T1000 (cell line): ENCODE results near the gene BCORL1.

Source experiments
- DNase-seq: peaks from one replicate; lab custom pipeline; 2025; ENCODE audit warnings: mixed read lengths; lab: John Stamatoyannopoulos, UW

BCORL1 gene

DNA sequence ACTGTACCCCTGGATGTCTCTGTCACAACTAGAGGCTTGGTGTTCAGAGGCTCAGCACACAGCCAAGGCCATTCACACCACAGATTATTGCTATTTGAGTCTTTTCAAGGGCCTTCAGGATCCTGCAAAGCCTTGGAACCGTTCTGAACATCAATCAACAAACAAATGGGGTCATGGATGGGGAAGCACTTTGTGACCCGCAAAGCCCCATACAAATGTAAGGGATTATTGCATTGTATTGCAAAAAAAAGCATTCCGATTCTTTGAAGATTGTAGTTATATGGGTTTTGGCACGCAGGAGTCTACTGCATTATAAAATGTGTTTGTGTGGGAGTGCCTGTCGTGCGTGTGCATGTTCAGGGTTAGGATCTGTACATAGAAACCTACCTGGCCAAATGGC, 17.3 kb upstream of the BCORL1 start:
- no peak for DNase-seq

DNA sequence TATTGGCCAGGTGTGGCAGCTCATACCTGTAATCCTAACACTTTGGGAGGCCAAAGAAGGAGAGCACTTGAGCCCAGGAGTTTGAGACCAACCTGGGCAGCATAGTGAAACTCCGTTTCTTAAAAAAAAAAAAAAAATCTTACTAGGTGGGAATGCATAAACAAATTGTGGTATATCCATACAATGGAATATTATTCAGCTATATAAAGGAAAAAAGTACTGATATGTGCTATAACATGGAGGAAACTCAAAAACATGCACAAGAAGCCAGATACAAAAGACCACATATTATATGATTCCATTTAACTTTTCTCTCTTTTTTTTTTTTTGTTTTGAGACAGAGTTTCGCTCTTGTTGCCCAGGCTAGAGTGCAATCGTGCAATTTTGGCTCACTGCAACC, 13.5 kb upstream of the BCORL1 start:
- no peak for DNase-seq

DNA sequence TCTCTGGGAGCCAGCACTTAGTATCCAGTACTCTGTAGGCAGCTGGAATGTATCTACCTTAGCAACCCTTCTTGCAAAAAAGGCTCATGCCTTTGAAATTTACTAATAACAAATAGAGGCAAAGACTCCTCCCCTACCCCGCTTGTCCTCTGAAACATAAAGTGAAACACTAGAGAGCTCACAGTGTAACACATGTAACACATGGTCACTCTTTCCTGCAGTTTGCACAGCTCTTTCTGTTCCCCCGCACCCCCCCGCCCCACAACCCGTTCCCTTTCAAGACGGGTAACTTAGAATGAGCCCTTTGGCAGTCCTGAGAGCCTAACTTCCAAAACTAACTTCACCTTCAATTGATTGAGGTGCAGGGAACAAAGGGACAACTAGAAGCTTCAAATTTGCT, 6.0 kb upstream of the BCORL1 start:
- no peak for DNase-seq

DNA sequence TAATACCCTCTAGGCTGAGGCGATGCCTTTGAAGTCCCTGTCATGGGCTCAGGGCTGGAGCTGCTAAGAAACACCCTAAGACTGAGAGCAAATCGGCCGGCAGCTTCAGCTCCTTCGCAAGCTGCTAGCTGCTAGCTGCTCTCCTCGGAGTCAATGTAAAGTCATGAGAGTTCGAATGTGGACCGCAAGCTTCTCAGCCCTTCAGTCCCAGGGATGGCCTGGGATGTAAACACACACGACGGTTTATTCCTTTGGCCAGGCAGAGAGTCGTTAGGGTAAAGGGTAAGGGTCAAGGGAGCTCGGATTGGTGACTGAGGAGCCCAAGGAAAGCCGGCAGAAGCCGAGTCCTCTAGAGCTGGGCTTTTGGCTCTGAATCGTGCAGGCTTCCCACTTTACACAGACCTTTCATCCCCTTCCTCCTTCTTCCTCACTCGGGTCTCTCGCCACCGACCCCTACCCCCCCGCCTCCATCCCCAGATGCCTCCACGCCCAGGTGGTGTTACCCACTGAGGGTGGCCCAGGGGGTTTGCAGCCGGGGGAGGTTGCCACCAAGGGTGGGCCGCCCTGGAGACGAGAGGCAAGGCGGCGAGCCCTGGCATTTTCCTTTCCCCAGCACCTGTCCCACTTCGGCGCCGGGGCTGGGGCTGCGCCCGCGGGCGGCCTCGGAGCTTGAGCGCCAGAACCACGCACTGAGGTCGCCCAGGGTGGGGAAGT, 3.1 kb upstream of the BCORL1 start:
- no peak for DNase-seq

DNA sequence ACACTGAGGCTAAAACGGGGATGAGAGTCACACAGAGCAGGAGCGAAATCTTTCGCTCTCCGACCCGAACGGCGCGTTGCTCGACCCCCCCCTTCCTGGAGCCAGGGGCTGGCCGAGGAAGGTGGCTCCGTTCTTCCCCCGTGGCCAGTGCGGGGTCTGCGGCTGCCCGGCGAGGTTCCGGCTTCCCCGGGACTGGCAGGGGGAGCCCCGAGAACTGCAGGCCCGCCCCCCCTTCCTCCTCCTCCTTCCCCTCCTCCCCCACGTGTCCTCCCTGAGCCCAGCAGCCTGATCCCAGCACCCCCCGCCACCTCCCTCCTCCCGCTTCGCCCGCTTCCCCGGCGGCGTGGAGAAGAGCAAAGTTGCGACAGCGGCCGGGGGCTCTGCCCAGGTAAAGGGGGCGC, 2.4 kb upstream of the BCORL1 start:
- no peak for DNase-seq

DNA sequence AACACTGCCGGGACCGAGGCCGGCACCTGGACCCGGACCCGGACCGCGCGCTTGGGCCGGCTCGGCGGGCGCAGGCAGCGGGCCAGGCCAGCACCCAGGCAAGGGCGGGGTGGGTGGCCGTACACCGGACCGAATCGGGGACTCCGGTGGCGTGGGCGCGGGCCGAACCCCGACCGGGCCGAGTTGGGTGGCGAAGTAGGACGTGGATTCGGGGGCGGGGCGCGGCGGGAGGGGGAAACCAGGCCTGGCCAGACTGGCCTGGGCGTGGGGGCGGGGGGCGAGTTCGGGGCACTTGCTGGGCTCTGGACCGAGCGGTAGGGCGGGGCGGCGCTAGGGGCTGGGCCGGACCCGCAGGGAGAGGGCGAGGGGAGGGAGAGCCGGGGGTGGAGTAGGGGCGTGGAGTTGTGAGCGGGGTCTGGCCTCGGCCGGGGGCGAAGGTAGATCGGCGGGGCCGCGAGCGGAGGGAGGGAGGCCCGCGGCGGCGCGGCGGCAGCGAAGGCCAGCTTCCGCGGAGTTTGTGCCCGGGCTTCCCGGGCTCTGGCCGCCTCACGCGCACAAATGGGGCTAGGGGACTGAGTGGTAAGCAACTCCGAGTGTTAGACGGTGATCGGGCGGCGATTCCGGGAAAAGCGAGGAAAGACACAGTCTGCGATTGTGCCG, 1.8 kb upstream of the BCORL1 start:
- no peak for DNase-seq

DNA sequence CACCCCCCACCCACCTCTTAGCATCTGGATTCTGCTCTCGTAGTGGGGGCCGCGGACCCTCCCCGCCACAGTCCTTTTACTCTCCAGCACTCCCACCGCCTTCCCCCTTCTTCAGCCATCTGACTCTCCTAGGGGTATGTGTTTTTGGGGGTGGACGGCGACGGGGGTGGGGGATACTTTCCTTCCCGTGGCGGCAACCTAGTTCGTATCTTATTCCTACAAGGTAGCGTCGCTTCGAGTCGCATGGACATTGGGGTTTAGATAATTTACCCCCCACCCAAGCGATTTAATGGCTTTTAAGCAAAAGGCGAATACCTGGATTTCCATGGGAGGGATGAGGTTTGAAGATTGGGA, 1.3 kb upstream of the BCORL1 start:
- no peak for DNase-seq

DNA sequence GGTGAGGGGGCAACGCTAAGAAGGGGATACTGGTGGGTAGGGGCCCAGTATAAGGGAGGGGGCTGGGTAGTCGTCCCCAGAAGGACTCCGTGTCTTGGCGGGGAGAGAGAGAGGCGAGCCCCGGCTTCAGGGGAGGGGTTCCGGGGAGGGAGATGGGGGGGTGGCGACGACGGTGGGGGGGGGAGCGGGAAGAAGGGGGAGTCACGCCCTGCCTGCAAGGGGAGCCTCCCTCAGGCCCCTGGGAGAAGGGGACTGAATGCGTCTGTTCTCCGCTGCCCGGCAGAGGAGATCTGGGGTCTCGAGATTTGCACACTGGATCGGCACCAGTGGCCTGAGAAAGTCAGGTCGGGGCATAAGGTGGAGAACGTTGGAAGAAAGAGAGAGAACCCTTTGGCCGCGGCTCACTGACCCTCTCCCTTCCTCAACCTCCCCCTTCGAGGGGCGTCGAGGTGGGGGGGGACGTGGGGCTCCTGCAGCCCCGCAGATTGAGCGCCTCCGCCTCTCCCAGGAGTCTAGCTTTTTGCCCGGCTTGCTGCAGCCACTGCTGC, 609 bp upstream of the BCORL1 start:
- no peak for DNase-seq

DNA sequence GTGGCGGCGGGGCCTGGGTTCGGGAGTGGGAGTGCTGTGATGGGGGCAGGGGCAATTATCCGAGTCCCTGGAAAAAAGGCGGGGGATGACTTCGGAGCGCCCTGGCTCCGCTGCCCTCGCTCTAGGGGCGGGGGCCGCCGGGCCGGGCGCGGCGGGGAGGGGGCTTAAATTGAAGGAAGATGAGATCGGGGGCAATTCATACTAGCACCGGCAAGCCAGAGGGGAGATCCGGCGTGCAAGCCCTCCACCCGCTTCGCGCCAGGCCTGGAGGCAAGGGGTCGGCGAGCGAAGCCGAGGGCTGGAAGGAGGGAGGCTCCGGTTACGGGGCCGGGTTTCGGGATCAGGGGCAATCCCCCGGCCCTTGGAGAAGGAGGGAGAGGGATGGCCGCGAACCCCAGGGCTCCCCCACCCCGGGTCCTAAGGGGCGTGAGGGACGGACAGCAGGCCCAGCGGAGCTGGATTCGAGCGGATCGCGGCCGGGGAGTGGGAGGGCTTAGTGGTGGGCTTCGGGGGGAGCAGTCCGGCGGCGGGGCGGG, 1.2 kb downstream of the BCORL1 start:
- DNase-seq: no peak

DNA sequence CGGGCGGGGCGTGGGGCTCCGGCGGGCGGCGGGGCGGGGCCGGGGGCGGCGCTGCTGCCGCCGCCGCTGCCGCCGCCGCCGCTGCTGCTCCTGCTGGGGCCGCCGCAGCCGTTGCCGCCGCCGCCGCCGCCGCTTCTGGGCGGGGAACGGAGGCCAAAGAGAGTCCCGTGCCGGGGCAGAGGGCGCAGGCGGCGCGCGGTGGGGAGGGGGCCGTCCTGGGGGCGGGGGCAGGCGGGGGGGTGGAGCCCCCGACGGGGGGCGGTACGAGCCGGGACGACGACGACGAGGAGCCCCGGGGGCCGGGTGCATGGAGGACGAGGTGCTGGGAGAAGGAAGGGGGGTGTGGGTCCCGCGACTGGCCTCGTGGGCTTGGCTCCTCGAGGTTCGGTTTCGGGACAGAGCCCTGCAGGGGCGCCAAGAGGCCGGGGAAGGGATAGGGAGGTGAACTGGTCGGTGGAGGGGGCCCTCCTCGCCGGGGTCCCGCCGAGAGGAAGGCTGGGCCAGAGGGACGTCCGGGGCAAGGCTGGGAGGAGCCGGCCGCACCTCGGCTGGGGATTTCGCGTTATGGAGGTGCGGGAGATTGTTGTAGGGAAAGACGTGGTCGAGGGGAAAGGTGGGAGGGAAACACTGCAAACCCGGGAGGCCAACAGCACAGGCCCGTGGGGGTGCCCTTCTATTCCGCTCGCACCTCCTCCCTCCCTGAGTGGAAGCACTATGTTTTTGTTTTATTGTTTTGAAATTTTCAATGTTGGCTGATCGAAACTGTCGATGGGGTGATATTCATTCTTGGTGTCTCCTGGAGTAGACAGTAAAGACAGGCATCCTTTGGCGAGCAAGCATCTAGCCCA, 1.9 kb downstream of the BCORL1 start:
- no peak for DNase-seq

DNA sequence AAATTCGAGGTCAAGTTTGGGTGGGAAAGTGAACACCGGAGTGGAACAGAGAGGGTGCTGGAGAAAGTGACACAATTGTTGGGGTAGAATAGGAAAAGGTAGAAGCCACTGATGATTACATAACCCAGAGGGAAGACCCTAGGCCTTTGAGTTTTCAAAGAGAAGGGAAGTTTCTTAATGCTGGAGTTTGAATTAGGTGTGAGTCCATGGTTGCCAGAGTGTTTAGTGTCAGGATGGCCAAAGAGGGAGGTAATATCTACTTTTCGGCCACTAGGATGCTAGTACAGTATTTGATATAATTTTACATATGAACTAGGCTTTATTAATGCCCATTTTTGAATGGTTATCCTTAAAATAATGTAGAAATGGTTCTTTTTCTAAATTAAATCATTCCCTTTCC, 5.4 kb downstream of the BCORL1 start:
- no peak for DNase-seq

DNA sequence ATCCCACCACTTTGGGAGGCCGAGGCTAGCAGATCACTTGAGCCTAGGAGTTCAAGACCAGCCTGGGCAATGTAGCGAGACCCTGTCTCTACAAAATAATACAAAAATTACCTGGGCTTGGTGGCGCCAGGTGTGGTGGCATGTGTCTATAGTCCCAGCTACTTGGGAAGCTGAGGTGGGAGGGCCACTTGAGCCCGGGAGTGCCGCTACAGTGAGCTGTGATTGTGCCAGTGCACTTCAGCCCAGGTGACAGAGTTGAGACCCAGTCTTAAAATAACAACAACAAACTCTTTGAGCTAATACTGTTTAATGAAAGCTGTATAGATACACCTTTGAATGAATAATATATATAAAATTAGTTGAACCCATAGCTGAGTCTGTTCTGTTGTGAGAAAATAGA, 9.7 kb downstream of the BCORL1 start:
- no peak for DNase-seq

DNA sequence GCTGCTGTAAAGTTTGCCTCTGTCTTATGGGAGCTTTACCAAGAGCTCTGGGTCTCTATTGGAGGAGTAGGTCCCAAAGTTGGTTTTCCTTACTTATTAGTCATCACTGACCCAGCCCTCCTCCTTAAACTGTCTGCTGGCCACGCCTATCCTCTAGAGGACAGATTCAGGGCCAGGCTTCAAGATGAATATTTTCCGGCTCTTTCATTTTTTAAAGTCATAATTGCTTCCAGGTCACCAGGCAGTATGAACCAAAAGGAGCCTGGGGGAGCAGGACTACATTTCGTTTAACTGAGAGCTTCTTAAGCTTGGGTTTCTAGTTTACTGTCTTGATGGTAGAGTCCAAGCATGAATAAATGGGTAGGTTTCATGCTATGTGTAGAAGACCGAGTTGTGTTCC, 13.7 kb downstream of the BCORL1 start:
- DNase-seq: no peak

DNA sequence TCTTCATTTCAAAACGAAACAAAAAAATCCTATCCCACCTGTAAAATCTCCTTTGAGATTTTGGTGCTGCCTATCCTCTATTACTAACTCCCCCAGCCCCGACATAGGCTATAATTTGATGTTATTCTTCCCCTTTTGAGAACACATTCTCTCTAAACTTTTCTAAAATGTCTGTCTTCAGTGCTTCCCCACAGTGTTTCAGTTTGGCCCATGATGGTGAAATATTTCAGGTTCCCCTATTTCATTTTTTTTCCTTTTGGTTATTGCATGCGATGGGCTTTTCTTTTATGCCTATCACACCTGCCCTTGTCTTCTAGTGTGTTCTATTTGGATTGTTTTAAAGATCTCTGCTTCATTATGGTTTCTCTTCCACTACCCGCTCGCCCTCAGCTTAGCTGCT, 14.7 kb downstream of the BCORL1 start:
- no peak for DNase-seq

DNA sequence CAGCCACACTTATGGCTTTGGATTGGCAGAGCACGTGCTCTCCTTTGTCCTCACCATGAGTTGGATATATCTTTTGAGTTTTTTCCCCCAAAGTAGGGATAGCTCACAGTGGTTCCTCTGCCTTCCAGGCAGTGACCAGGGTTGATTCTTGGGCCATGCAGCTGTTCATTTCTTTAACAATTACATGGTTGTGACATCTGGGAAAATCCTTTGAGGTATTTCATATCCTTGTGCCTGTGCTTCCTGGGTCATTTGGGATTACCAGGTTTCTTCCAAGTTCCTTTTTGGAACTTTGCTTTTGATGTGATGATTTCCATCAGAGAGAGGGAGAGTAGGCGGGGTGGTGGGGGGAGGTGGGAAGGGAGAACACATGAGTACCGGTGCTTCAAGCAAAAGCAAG, 15.6 kb downstream of the BCORL1 start:
- no peak for DNase-seq

DNA sequence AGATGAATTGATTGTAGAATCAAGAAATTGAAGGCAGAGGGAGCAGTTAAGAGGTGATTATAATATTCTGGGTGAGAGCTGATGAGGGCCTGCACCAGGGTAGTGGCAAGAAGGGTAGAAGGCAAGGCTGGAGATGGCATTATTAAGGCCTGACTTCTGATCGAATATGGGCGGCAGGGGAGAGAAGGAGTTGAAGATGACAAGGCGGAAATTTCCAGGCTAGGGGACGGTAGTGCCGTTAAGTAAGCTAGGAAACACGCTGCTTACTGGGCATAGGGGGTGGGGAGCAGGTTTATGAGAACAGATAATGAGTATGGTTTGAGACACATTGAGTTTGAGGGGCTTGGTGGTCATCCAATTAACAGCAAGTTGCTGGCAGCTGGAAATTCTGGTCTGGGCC, 19.5 kb downstream of the BCORL1 start:
- no peak for DNase-seq

DNA sequence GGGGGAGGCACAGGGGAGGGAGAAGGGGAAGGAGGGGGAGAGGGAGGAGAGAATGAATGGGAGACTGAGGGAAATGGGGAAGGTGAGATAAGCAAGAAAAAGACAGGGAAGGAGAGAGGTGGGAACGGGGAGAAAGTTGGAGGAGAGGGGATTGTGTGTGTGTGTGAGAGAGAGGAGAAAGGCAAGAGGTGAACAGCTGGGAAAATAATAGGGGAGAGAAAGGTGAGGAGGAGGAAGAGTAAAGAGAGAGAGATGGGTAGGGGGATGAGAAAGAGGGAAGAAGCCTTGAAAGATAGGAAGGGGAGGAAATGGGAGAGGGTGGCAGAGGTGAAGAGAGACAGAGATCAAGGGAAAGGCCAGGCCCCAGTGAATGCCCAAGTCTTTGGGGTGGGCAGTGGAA, 20.1 kb downstream of the BCORL1 start:
- DNase-seq: no peak

DNA sequence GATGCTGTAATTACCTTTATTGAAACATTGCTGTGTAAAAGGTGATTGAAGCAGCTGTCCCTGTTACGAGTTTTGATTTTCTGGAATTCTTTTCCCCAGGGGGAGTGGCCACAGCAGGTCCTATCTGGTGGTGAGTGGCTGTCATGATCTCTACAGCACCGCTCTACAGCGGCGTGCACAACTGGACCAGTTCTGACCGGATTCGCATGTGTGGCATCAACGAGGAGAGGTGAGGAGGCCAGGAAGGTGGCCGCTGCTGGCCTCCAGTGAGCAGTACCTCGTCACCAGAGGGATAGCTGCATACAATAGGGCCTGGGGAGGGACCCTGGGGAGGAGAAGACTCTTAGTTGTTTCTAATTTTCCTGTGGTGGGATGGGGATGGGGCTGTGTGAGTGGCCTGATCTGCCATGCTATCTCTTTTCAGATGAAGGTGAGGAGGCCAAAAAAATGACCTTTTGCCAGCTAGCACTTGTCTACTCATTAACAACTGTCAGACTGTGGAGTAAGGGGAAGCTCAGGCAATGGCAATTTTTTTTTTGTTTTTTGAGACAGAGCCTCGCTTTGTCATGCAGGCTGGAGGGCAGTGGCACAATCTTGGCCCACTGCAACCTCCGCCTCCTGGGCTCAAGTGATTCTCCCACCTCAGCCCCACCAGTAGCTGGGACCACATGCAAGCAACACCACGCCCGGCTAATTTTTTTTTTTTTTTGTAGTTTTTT, 22.8 kb downstream of the BCORL1 start:
- DNase-seq: no peak

DNA sequence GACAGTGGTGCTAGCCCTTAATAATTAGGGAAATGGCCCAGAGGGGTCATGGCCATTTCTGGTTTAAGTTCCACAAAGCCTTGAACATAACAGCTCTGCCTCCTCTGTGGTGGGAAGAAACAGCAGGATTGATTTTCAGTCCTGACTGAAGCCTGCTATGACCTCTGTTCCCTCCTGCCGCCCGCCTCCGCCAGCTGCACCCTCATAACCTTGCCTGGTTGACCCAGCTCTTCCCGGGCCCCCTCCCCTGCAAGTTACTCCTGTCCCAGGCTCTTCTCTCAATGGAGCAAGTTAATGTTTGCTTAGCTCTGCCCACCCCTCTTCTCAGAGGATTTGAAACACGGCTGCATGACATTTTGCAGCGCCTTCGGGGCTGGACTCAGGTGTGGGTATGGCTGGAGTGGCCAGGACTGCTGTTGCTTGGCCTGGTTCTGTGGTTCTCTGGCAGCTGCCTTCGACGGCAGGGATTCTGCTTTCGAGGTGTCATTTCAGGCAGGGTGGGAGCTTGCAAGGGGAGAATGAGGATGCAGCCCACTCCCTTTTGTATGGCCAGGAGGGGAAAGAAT, 27.3 kb downstream of the BCORL1 start:
- no peak for DNase-seq

DNA sequence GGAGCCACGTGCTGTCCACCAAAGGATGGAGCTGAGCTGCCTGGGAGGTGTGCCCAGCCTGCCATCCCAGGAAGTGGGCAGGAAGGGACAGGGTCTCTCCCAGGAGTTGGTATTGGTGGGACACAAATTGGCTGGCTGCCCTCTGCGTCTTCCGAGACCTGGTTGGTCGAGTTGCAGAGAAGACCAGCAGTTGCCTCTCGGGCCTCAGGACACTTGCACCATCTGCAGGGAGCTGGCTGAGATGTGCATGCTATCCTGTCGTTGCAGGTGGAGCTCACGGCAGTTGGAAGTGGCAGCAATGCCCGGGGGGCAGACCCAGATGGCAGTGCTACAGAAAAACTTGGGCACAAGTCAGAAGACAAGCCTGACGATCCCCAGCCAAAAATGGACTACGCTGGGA, 30.2 kb downstream of the BCORL1 start:
- DNase-seq: no peak

DNA sequence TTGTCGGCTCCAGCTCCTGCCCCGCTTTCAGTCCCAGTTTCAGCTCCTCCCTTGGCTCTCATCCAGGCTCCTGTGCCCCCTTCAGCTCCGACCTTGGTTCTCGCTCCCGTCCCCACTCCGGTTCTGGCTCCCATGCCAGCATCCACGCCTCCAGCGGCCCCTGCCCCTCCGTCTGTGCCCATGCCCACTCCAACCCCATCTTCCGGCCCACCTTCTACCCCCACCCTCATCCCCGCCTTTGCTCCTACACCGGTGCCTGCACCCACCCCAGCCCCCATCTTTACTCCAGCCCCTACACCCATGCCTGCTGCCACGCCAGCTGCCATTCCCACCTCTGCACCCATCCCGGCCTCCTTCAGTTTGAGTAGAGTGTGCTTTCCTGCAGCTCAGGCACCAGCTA, 31.2 kb downstream of the BCORL1 start:
- DNase-seq: no peak

DNA sequence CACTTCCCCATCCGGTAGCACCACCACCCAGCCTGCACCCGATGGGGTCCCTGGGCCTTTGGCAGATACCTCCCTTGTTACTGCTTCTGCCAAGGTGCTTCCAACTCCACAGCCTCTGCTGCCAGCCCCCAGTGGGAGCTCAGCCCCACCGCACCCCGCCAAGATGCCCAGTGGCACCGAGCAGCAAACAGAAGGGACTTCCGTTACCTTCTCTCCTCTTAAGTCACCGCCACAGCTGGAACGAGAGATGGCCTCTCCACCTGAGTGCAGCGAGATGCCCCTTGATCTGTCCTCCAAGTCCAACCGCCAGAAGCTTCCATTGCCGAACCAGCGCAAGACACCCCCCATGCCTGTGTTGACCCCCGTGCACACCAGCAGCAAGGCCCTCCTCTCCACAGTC, 31.9 kb downstream of the BCORL1 start:
- no peak for DNase-seq
